Caki2 (cell line): ENCODE measurements around the gene OR7A10. TPM values are rescaled to one million over a fixed set of nuclear protein-coding genes. Genes with fewer than 3 reads are reported as not detected.
A peak's percentile ranks its signal among the peaks of the same experiment; 100 is the strongest.
"Not testable (repeated sequence)": the region's sequence is repeated elsewhere in the genome, so short reads cannot be mapped to it uniquely, and the experiment has no call there.

Experiments
- DNase-seq: peaks from one replicate; pipeline ENCODE4 v3.0.0-alpha.2; 2015; ENCODE audit warnings: low read depth
- in situ Hi-C: cut with HindIII; loops from 2 replicates; pipeline ENCODE4 v1.10.0; 2016; ENCODE audit warnings: low sequenced_read_pairs, low pct_unique_long_range_greater_than_20kb, mixed read lengths
- total RNA-seq: library from RNA; depleted of rRNA; stranded (reverse); fragments of >200 nt; shearing (Covaris generic); gene quantifications from 2 replicates; pipeline ENCODE4 v1.2.3, GENCODE V29; 2014; ENCODE audit warnings: low replicate concordance; rRNA removed

OR7A10 gene
- total RNA-seq, 1 experiment from 2014 or later: not detected

DNA sequence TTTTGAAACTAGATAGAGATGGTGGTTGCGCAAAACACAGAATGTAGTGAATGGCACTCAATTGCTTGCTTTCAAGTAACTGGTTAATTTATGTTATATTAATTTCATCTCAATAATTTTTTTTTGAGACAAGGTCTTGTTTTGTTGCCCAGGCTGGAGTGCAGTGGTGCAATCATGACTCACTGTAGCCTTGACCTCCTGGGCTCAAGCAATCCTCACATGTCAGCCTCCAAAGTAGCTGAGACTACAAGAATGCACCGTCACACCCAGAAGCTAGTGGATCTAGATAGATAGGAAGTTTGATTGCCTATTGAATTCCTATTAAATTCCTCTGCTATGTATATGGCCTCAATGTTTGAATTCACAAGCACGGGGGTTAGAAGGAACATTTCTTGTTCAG lies 44.0 kb downstream of the OR7A10 start:
- no peak for DNase-seq
- in situ Hi-C loops: no loop called here

GRCh38 chr19:14798760-14799159 lies 50.0 kb downstream of the OR7A10 start:
- in situ Hi-C loops: no loop called here
- no peak for DNase-seq

- no peak for DNase-seq
- in situ Hi-C loops: no loop called here
Observed at GRCh38 chr19:14796021-14796420, 52.7 kb downstream of the OR7A10 start.

- peak; percentile 13 for DNase-seq
- in situ Hi-C loops: no loop called here
Observed at GRCh38 chr19:14795078-14795721, 53.5 kb downstream of the OR7A10 start.

DNA sequence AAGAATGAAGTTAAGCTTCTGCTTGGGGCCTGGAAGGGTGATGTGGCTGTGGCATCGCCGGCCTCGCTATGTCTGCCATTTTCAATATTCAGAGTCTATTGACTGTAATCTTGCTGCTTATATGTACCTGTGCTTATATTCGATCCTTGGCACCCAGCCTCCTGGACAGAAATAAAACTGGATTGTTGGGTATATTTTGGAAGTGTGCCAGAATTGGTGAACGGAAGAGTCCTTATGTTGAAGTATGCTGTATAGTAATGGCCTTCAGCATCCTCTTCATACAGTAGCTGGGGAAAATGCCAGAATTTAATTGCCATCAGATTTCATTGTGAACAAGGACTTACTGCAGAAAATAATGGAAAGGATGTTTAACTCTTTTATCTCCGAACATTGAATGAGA lies 56.5 kb downstream of the OR7A10 start:
- in situ Hi-C loops, DNase-seq: not testable (repeated sequence)

Other genes starting within 250 kb of the OR7A10 start
- not detected in 2 replicates for gene ADGRE3, start 174.1 kb downstream of the OR7A10 start, total RNA-seq
- gene ZNF333, start 158.9 kb downstream of the OR7A10 start, total RNA-seq: 0.84 and 2.3 TPM in 2 replicates
- gene ADGRE2, start 70.4 kb downstream of the OR7A10 start, total RNA-seq: not detected in 2 replicates
- not detected in 2 replicates for gene OR7A5, start 13.7 kb downstream of the OR7A10 start, total RNA-seq
- not detected in 2 replicates for gene OR7C1, start 13.7 kb downstream of the OR7A10 start, total RNA-seq
- not detected in 2 replicates for gene OR7A17, start 37.2 kb upstream of the OR7A10 start, total RNA-seq
- not detected in 2 replicates for gene OR7C2, start 92.6 kb upstream of the OR7A10 start, total RNA-seq
- not detected in 2 replicates for gene SLC1A6, start 130.9 kb upstream of the OR7A10 start, total RNA-seq
- not detected in 2 replicates for gene CASP14, start 200.6 kb upstream of the OR7A10 start, total RNA-seq
- gene OR1I1, start 233.3 kb upstream of the OR7A10 start, total RNA-seq: not detected in 2 replicates